ENCODE results near the gene PIGU. TPM values are rescaled to one million over a fixed set of nuclear protein-coding genes. Genes with fewer than 3 reads are reported as not detected.

PIGU gene
- polyA plus RNA-seq, 1 of the 3 experiments (the other 2 are of a cell fraction): 40.3 TPM

DNA sequence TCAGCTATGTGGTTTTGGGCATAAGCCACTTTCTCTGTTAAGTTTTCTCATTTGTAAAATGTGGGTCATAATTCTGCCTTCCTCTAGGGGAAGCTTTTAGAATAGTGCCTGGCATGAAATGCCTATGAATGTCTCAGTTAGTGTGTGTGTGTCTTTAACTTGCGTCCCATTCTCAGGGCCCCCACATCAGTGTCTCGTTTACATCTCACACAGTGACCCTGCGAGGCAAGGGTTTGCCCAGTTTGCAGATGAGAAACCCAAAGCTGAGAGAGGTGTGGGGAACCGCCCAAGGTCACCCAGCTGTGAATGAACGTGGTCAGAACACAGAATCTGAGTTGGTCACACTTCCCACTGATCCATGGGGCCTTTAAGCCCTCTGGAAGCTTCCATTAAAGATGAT, 146.6 kb downstream of the PIGU start (continued):
- TF ChIP-seq, protein P1, sequence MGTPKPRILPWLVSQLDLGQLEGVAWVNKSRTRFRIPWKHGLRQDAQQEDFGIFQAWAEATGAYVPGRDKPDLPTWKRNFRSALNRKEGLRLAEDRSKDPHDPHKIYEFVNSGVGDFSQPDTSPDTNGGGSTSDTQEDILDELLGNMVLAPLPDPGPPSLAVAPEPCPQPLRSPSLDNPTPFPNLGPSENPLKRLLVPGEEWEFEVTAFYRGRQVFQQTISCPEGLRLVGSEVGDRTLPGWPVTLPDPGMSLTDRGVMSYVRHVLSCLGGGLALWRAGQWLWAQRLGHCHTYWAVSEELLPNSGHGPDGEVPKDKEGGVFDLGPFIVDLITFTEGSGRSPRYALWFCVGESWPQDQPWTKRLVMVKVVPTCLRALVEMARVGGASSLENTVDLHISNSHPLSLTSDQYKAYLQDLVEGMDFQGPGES (IDR thresholded peaks at IDR 0.05; ENCODE audit: low read depth, low read length): no peak
- TF ChIP-seq CHD2 (IDR thresholded peaks at IDR 0.05; ENCODE audit: low read length, partially characterized antibody): no peak
- no peak for TF ChIP-seq ELF1 (IDR thresholded peaks at IDR 0.05)
- TF ChIP-seq EP300 (IDR thresholded peaks at IDR 0.05; ENCODE audit: borderline replicate concordance in 1 of 2, low read depth in 1 of 2, low read length in 1 of 2): no peak
- no peak for TF ChIP-seq MXI1 (IDR thresholded peaks at IDR 0.05; ENCODE audit: low read depth, low read length)

DNA sequence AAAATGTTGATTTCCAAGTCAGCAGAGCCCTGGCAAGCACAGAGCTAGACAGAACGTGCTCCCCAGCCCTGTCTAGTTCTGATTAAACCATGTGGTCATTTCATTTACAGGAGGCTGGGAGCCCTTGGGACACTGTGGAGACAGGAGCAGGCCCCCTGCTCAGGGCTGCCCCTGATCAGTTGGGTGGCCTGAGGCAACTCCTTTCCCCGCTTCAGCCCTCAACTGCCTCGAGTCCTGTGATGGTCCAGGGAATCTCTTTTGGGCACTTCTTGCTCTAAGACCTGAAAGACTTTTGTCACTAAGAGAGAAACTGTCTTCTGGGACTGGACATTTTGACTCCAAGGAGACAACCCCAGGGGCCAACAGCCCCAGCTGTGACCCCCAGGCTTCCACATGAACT, 147.2 kb downstream of the PIGU start:
- Histone ChIP-seq H3K79me2 (ENCODE audit: insufficient read depth) (peaks cover 59% of the 10 kb centered on the region), H3K9me3 (no peaks in the 10 kb centered on the region), H3F3A (replicated peaks; ENCODE audit: insufficient read depth) (peaks cover 22% of the 10 kb centered on the region), H2AFZ (ENCODE audit: low read depth) (no peak overlapping the region), H3K27me3 (ENCODE audit: insufficient read depth) (no peaks in the 10 kb centered on the region), H3K4me2 (no peak overlapping the region), H4K20me1 (ENCODE audit: insufficient read depth) (peaks cover 49% of the 10 kb centered on the region), H3K9ac (no peak overlapping the region), H3K4me3 (ENCODE audit: low read depth in 2 of 2, low read length in 1 of 2) (no peak overlapping the region), H3K36me3 (replicated peaks in 1 of 2; ENCODE audit: control insufficient read depth in 1 of 2, insufficient read depth in 2 of 2, low read length in 1 of 2) (peaks cover 56 to 73% of the 10 kb centered on the region in 2 experiments), H3K9me2 (no peaks in the 10 kb centered on the region), H3K27ac (ENCODE audit: low read depth in 2 of 2, low read length in 1 of 2) (no peak overlapping the region), H3K4me1 (ENCODE audit: control insufficient read depth in 1 of 2, insufficient read depth in 2 of 2, low read depth in 1 of 2, low read length in 1 of 2) (peaks cover 13 to 15% of the 10 kb centered on the region in 2 experiments; a peak in 2 of 4 replicates)
- ChIA-PET POLR2A (no interaction called here), CTCF (interaction anchor here (0.8 to 1.6 kb wide), 2 partner anchors 9 to 216 kb away, joined by 3 to 6 read pairs; no protein-coding TSS in a partner anchor)
- 86% methylated on average over 3 of the region's 3 CpGs for WGBS (ENCODE audit: low lambda C conversion rate)
- DNase-seq: no peak
- TF ChIP-seq SIN3A (IDR thresholded peaks at IDR 0.05; ENCODE audit: borderline replicate concordance, low read depth, low read length): no peak
- TF ChIP-seq ELF1 (IDR thresholded peaks at IDR 0.05): no peak
- no peak for TF ChIP-seq RAD21 (IDR thresholded peaks at IDR 0.05; ENCODE audit: low read length)
- no peak for TF ChIP-seq MEF2A (IDR thresholded peaks at IDR 0.05; ENCODE audit: borderline replicate concordance, low read depth)
- TF ChIP-seq, protein P2, sequence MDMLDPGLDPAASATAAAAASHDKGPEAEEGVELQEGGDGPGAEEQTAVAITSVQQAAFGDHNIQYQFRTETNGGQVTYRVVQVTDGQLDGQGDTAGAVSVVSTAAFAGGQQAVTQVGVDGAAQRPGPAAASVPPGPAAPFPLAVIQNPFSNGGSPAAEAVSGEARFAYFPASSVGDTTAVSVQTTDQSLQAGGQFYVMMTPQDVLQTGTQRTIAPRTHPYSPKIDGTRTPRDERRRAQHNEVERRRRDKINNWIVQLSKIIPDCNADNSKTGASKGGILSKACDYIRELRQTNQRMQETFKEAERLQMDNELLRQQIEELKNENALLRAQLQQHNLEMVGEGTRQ (IDR thresholded peaks at IDR 0.05; ENCODE audit: borderline replicate concordance, low read depth, low read length): no peak
- TF ChIP-seq FOXJ3 (CRISPR knock-in tag; IDR thresholded peaks at IDR 0.05): no peak
- no peak for TF ChIP-seq FOSL2 (IDR thresholded peaks at IDR 0.05; ENCODE audit: borderline replicate concordance, low read depth)
- no peak for TF ChIP-seq POLR2AphosphoS5 (IDR thresholded peaks at IDR 0.05; ENCODE audit: low read depth, low read length)

DNA sequence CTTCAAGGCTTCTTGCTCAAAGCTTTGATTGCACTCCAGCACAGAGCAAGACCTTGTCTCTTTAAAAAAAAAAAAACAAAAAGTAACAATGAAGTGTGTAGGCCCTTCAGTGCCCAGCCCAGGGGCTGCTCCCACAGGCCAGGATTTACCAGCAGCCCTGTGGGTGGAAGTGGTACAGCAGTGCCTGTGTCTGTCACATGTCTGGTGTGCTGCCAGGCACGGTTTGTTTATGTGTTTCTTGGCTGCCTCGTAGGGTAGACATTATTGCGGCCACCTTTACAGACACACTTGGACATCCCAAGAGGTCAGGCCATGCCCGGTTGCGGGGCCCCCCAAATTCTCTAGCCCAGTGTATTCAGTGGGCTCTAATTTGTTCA, 148.0 kb downstream of the PIGU start:
- no peak overlapping the region for H3K27ac ChIP-seq (ENCODE audit: low read depth in 2 of 2, low read length in 1 of 2)
- CTCF ChIA-PET: no interaction called here
- H3F3A ChIP-seq (replicated peaks; ENCODE audit: insufficient read depth): peaks cover 29% of the 10 kb centered on the region
- no peak overlapping the region for H3K4me3 ChIP-seq (ENCODE audit: low read depth in 2 of 2, low read length in 1 of 2)
- no peaks in the 10 kb centered on the region for H3K9me3 ChIP-seq
- no peak overlapping the region for H3K9ac ChIP-seq
- H3K4me2 ChIP-seq: no peak overlapping the region
- DNase-seq: no peak
- peaks cover 58% of the 10 kb centered on the region for H4K20me1 ChIP-seq (ENCODE audit: insufficient read depth)
- WGBS (ENCODE audit: low lambda C conversion rate): 98% methylated on average over 5 of the region's 5 CpGs
- H3K4me1 ChIP-seq (ENCODE audit: control insufficient read depth in 1 of 2, insufficient read depth in 2 of 2, low read depth in 1 of 2, low read length in 1 of 2): peaks cover 13 to 15% of the 10 kb centered on the region in 2 experiments; a peak in 2 of 4 replicates
- H2AFZ ChIP-seq (ENCODE audit: low read depth): no peak overlapping the region
- H3K79me2 ChIP-seq (ENCODE audit: insufficient read depth): peaks cover 68% of the 10 kb centered on the region
- POLR2A ChIA-PET: no interaction called here
- H3K36me3 ChIP-seq (replicated peaks in 1 of 2; ENCODE audit: control insufficient read depth in 1 of 2, insufficient read depth in 2 of 2, low read length in 1 of 2): peaks cover 50 to 65% of the 10 kb centered on the region in 2 experiments
- H3K27me3 ChIP-seq (ENCODE audit: insufficient read depth): no peaks in the 10 kb centered on the region
- no peaks in the 10 kb centered on the region for H3K9me2 ChIP-seq
- TF ChIP-seq, protein P3, sequence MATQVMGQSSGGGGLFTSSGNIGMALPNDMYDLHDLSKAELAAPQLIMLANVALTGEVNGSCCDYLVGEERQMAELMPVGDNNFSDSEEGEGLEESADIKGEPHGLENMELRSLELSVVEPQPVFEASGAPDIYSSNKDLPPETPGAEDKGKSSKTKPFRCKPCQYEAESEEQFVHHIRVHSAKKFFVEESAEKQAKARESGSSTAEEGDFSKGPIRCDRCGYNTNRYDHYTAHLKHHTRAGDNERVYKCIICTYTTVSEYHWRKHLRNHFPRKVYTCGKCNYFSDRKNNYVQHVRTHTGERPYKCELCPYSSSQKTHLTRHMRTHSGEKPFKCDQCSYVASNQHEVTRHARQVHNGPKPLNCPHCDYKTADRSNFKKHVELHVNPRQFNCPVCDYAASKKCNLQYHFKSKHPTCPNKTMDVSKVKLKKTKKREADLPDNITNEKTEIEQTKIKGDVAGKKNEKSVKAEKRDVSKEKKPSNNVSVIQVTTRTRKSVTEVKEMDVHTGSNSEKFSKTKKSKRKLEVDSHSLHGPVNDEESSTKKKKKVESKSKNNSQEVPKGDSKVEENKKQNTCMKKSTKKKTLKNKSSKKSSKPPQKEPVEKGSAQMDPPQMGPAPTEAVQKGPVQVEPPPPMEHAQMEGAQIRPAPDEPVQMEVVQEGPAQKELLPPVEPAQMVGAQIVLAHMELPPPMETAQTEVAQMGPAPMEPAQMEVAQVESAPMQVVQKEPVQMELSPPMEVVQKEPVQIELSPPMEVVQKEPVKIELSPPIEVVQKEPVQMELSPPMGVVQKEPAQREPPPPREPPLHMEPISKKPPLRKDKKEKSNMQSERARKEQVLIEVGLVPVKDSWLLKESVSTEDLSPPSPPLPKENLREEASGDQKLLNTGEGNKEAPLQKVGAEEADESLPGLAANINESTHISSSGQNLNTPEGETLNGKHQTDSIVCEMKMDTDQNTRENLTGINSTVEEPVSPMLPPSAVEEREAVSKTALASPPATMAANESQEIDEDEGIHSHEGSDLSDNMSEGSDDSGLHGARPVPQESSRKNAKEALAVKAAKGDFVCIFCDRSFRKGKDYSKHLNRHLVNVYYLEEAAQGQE (IDR thresholded peaks at IDR 0.05; ENCODE audit: low read depth, low read length): no peak
- TF ChIP-seq SMC3 (IDR thresholded peaks at IDR 0.05; ENCODE audit: low read depth, low read length): no peak
- TF ChIP-seq, protein P4, sequence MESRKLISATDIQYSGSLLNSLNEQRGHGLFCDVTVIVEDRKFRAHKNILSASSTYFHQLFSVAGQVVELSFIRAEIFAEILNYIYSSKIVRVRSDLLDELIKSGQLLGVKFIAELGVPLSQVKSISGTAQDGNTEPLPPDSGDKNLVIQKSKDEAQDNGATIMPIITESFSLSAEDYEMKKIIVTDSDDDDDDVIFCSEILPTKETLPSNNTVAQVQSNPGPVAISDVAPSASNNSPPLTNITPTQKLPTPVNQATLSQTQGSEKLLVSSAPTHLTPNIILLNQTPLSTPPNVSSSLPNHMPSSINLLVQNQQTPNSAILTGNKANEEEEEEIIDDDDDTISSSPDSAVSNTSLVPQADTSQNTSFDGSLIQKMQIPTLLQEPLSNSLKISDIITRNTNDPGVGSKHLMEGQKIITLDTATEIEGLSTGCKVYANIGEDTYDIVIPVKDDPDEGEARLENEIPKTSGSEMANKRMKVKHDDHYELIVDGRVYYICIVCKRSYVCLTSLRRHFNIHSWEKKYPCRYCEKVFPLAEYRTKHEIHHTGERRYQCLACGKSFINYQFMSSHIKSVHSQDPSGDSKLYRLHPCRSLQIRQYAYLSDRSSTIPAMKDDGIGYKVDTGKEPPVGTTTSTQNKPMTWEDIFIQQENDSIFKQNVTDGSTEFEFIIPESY (IDR thresholded peaks at IDR 0.05; ENCODE audit: borderline replicate concordance, low read depth): no peak
- TF ChIP-seq FOXM1 (IDR thresholded peaks at IDR 0.05; ENCODE audit: low read depth): no peak
- no peak for TF ChIP-seq FOSL2 (IDR thresholded peaks at IDR 0.05; ENCODE audit: borderline replicate concordance, low read depth)
- no peak for TF ChIP-seq MEF2A (IDR thresholded peaks at IDR 0.05; ENCODE audit: borderline replicate concordance, low read depth)
- TF ChIP-seq, protein P1 (IDR thresholded peaks at IDR 0.05; ENCODE audit: low read depth, low read length): no peak
